Breast epithelium (tissue), 4 donors: ENCODE data around the gene RFC5. TPM values are rescaled to one million over a fixed set of nuclear protein-coding genes. Genes with fewer than 3 reads are reported as not detected.
A peak's percentile ranks its signal among the peaks of the same experiment; 100 is the strongest.

ENCODE experiments used
- DNase-seq, 2 donors: peaks; one replicate each; pipeline ENCODE4 v3.0.0-alpha.2; 2019; ENCODE audit warnings: low spot score in 2 of 2
- H3K27ac ChIP-seq, 2 donors: fragments of 200-600 bp; sonication (generic) in 1 of 2; one replicate each; pipeline ENCODE4 v1.5.1; 2016 to 2019; ENCODE audit warnings: mild to moderate bottlenecking in 1 of 2
- H3K27me3 ChIP-seq, 2 donors: fragments of 200-600 bp; sonication (generic) in 1 of 2; one replicate each; pipeline versions ENCODE4 v1.5.1 to v1.6.0; 2017 to 2019; ENCODE audit warnings: control low read depth in 1 of 2, mild to moderate bottlenecking in 1 of 2
- H3K36me3 ChIP-seq: fragments of 200-600 bp; one replicate; pipeline ENCODE4 v1.5.1; 2019
- H3K4me1 ChIP-seq, 2 donors: fragments of 200-600 bp; sonication (generic); one replicate each; pipeline ENCODE4 v1.5.1; 2016 to 2019; ENCODE audit warnings: control low read depth in 1 of 2
- H3K4me3 ChIP-seq, 3 donors: fragments of 200-600 bp; sonication (generic); 1 replicate in 2 of 3; 2 replicates in 1 of 3; pipeline ENCODE4 v1.5.1; 2016 to 2019; ENCODE audit warnings: mild to moderate bottlenecking in 3 of 3, moderate library complexity in 2 of 3
- H3K9me3 ChIP-seq, 2 donors: fragments of 200-600 bp; sonication (generic) in 1 of 2; one replicate each; pipeline ENCODE4 v1.5.1; 2016 to 2019; ENCODE audit warnings: control low read depth in 1 of 2
- CTCF ChIP-seq, 3 donors: fragments of 450-650 bp; IDR thresholded peaks; one replicate each; pipeline ENCODE4 v1.5.1; 2016 to 2017; ENCODE audit warnings: antibody characterized with exemption in 3 of 3, mild to moderate bottlenecking in 3 of 3, moderate library complexity in 3 of 3
- POLR2A ChIP-seq: fragments of 450-650 bp; IDR thresholded peaks from one replicate; pipeline ENCODE4 v1.6.1; 2016; ENCODE audit warnings: antibody characterized with exemption, mild to moderate bottlenecking, moderate library complexity
- POLR2AphosphoS5 ChIP-seq, 3 donors: sonication (generic); formaldehyde crosslinking; IDR thresholded peaks; one replicate each; pipeline ENCODE4 v1.6.1; 2017; ENCODE audit warnings: antibody characterized with exemption in 3 of 3
- intact Hi-C: fragments of 100-400 bp; cut with DNase I; formaldehyde crosslinking; loops from one replicate; pipeline ENCODE4 v1.15.1; 2023; ENCODE audit warnings: low total_unique reads
- total RNA-seq, 3 donors: library from RNA; depleted of rRNA; stranded (reverse); fragments of >200 nt; gene quantifications; one replicate each; pipeline ENCODE4 v1.1.0, GENCODE V29; 2016

Gene RFC5
- total RNA-seq, 3 donors from 2014 or later = 9.3 to 19.3 (median 16.1) TPM

- H3K27me3 ChIP-seq = peaks cover 0 to 15% of the 10 kb centered on the region in 2 donors
- intact Hi-C loops = no loop called here
- peak within 1 kb of the TSS; percentile 29 to 42 for H3K27ac ChIP-seq
- TF ChIP-seq POLR2AphosphoS5 (IDR thresholded peaks at IDR 0.05) (no peak), POLR2A (no peak), CTCF (IDR thresholded peaks at IDR 0.05) (no peak)
- no peaks in the 10 kb centered on the region for H3K36me3 ChIP-seq
- H3K4me1 ChIP-seq = no peaks in the 10 kb centered on the region
- DNase-seq = peak; percentile 41 to 66
- H3K9me3 ChIP-seq = peaks cover 7 to 20% of the 10 kb centered on the region in 2 donors
- H3K4me3 ChIP-seq = peak within 1 kb of the TSS; percentile 15 to 67 (median 62)
Observed at GRCh38 chr12:117968826-117969659, 47.5 kb upstream of the RFC5 start, which contains the start of gene KSR2. KSR2 (minus strand) TSS chr12:117968990; CDS start chr12:117968255, 735 bp downstream.

GRCh38 chr12:117970334-117970733 is 46.2 kb upstream of the RFC5 start:
- Histone ChIP-seq H3K27ac (no peak overlapping the region), H3K4me3 (no peak overlapping the region), H3K27me3 (peaks cover 0 to 21% of the 10 kb centered on the region in 2 donors), H3K36me3 (no peaks in the 10 kb centered on the region), H3K4me1 (no peaks in the 10 kb centered on the region), H3K9me3 (peaks cover 7 to 20% of the 10 kb centered on the region in 2 donors)
- no peak for TF ChIP-seq CTCF (IDR thresholded peaks at IDR 0.05)
- no peak for DNase-seq
- intact Hi-C loops = no loop called here

- no peaks in the 10 kb centered on the region for H3K4me1 ChIP-seq
- DNase-seq = no peak
- H3K4me3 ChIP-seq = no peak overlapping the region
- no peaks in the 10 kb centered on the region for H3K36me3 ChIP-seq
- peaks cover 0 to 18% of the 10 kb centered on the region in 2 donors for H3K27me3 ChIP-seq
- H3K27ac ChIP-seq = no peak overlapping the region
- no peak for TF ChIP-seq CTCF (IDR thresholded peaks at IDR 0.05)
- TF ChIP-seq POLR2AphosphoS5 (IDR thresholded peaks at IDR 0.05) = no peak
- TF ChIP-seq POLR2A = no peak
- intact Hi-C loops = no loop called here
- H3K9me3 ChIP-seq = peaks cover 7 to 20% of the 10 kb centered on the region in 2 donors
Observed at GRCh38 chr12:117972301-117972700, 44.2 kb upstream of the RFC5 start.

- TF ChIP-seq CTCF (IDR thresholded peaks at IDR 0.05) (no peak), POLR2AphosphoS5 (IDR thresholded peaks at IDR 0.05) (no peak)
- Histone ChIP-seq H3K9me3 (peaks cover 7 to 20% of the 10 kb centered on the region in 2 donors), H3K4me1 (no peaks in the 10 kb centered on the region), H3K27ac (no peak overlapping the region), H3K36me3 (no peaks in the 10 kb centered on the region), H3K4me3 (no peak overlapping the region), H3K27me3 (peaks cover 0 to 13% of the 10 kb centered on the region in 2 donors)
- intact Hi-C loops = no loop called here
- no peak for DNase-seq
Observed at GRCh38 chr12:117975006-117975405, 41.5 kb upstream of the RFC5 start.

GRCh38 chr12:117977373-117977772 is 39.1 kb upstream of the RFC5 start:
- TF ChIP-seq POLR2AphosphoS5 (IDR thresholded peaks at IDR 0.05) (no peak), CTCF (IDR thresholded peaks at IDR 0.05) (no peak), POLR2A (no peak)
- Histone ChIP-seq H3K36me3 (no peaks in the 10 kb centered on the region), H3K27me3 (peaks cover 0 to 13% of the 10 kb centered on the region in 2 donors), H3K4me3 (no peak overlapping the region), H3K4me1 (no peaks in the 10 kb centered on the region), H3K9me3 (peaks cover 0 to under 1% of the 10 kb centered on the region in 2 donors), H3K27ac (no peak overlapping the region)
- no peak for DNase-seq
- intact Hi-C loops = no loop called here
